ENCODE data around the gene CD8B2.

- TF ChIP-seq POLR2A (IDR thresholded peaks at IDR 0.05; ENCODE audit: low read depth, low read length) (no peak), TAF1 (IDR thresholded peaks at IDR 0.05; ENCODE audit: low read depth, low read length) (no peak), POLR2AphosphoS5 (IDR thresholded peaks at IDR 0.05; ENCODE audit: low read depth, low read length) (no peak), SPI1 (IDR thresholded peaks at IDR 0.05; ENCODE audit: low read depth, low read length) (no peak), POU2F2 (IDR thresholded peaks at IDR 0.05; ENCODE audit: low read depth, low read length) (no peak)
Observed at GRCh38 chr2:106562268-106563186, 75.4 kb downstream of the CD8B2 start.

Data from GM12891 (cell line).